22Rv1 (cell line): ENCODE measurements around the gene DUSP19.
"Not testable (repeated sequence)": the region's sequence is repeated elsewhere in the genome, so short reads cannot be mapped to it uniquely, and the experiment has no call there.

Experiments used
- H3K27ac ChIP-seq: fragments of 450-650 bp; 2 replicates; pipeline ENCODE4 v1.5.1; 2017
- CTCF ChIP-seq: fragments of 450-650 bp; IDR thresholded peaks from 2 replicates; pipeline ENCODE4 v1.5.1; 2017; ENCODE audit warnings: mild to moderate bottlenecking
- ZFX ChIP-seq: fragments of 450-650 bp; IDR thresholded peaks from 2 replicates; pipeline ENCODE4 v1.6.1; 2017; ENCODE audit warnings: antibody characterized with exemption, borderline replicate concordance

DUSP19 gene

DNA sequence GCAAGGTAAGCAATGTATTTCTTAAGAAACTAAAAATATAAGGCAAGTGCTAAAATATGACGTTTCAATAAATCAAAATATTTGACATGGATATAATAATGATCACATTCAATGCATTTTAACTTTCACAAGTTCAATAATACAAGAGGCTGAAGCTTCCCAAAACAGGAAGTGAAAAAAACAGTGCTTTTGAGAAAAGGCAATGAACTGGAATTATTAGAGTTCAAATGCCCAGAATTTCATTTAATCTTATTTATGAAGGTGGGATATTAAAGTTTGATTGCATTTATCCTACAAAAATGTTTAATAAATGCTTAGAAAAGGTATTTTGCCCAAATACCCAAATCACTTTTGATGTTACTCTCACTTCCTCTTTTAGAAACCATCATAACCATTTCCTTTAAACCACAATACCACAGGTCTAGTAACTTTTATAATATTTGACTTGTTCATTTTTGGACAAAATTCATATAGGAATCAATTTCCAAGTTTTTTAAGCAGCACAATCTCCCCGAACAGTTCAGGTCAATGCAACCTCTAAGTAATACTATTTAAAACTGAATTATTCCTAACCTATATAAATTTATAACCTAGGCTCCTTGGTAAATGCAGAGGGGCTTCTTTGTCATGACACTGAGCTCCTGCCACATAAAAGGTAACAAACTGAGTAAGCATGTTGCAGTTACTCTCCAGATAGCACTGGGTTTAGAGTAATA lies 42.4 kb upstream of the DUSP19 start:
- no peak for TF ChIP-seq CTCF
- TF ChIP-seq ZFX: no peak
- peak overlapping the region; percentile 89 for H3K27ac ChIP-seq

DNA sequence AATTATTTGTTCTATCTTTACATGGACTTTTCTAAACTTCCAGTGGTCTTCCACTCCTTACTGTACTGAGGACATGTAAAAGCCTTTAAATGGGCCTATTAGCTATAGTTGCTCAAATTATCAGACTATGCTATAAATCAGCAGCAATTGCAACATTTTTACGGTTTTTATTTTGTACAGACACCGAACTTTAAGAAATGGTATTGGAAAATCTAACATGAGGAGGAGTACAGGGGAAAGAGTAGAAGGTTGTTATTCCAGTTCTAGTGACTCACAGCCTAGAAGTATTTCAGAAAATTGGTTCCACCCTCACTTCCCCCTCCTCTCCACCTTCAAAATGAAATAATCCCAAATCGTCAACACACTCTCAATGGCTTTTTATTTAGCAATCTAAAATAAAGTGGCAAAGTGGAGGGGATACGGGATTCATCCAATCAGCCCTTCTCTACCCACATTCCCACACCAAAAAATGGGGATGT lies 41.4 kb upstream of the DUSP19 start:
- H3K27ac ChIP-seq: peak overlapping the region; percentile 89
- TF ChIP-seq CTCF (no peak), ZFX (no peak)

DNA sequence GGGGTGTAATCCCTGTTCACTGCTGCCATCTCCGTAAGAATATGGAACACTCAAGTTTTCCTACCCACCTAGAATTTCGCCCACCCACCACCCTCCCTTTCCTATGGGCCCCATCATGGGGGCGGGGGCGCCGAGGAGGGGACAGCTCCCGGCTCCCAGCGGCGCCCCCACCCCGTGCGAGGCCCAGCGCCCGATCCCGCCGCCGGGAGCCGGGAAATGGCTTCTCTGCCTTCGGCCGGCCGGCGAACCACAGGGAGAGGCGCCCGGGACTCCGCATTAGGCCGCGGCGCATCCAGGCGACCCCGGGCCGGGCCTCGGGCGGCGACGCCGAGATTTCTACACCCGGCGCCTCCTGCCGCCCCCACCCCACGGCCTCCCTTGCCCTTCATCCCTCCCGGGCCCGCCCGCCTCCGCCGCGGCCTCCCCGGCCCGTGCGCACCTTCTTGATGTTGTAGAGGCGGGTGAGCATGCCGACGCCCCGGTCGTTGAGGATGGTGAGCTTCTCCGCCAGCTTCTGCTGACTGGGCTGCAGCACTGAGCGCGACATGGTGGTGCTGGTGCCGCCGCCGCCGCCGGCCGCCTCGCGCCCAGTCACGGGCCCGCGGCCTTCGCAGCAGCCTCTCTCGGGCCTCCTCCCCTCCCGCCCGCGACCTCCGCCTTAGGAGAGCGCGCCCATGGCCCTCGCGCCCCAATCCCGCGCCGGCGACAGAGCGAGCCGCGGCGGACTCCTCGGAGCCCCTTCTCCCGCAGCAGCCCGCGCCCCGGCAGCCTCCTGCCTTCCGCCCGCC lies 40.8 kb upstream of the DUSP19 start:
- no peak for TF ChIP-seq CTCF
- 0 out of 2 replicates have a peak, but pooled peaks have one; percentile 65 for TF ChIP-seq ZFX
- H3K27ac ChIP-seq: peak overlapping the region; percentile 89

- peak within 1 kb of the TSS; percentile 89 for H3K27ac ChIP-seq
- TF ChIP-seq ZFX (no peak), CTCF (peak; percentile 95)
These were observed 39.9 kb upstream of the DUSP19 start, which contains the start of gene NCKAP1 for GRCh38 chr2:183038341-183039300. NCKAP1 (minus strand) TSS chr2:183038457; CDS start chr2:183038099, 358 bp downstream.

DNA sequence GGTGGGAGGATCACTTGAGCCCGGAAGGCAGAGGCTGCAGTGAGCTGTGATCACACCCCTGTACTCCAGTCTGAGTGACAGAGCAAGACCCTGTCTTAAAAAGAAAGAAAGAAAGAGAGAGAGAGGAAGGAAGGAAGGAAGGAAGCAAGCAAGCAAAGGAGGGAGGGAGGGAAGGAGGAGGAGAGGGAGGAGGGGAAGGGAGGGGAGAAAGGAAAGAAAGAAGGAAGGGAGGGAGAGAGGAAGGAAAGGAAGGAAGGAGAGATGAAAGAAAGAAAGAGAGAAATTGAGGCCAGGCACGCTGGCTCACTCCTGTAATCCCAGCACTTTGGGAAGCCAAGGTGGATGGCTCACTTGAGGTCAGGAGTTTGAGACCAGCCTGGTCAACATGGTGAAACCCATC lies 37.9 kb upstream of the DUSP19 start:
- no peak overlapping the region for H3K27ac ChIP-seq
- TF ChIP-seq CTCF (no peak), ZFX (no peak)

DNA sequence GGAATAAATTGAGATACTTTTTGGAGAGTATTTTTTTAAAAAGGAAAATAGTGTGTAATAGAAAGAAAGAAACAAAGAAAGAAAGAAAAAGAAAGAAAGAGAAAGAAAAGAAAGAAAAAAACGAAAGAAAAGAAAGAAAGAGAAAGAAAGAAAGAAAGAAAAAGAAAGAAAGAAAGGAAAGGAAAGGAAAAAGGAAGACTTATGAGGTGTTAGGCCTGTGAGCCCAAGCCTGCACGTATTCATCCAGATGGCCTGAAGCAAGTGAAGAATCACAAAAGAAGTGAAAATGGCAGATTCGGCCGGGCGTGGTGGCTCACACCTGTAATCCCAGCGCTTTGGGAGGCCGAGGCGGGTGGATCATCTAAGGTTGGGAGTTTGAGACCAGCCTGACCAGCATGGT lies 35.0 kb upstream of the DUSP19 start:
- H3K27ac ChIP-seq: not testable (repeated sequence)

GRCh38 chr2:183047486-183048125 lies 30.9 kb upstream of the DUSP19 start:
- not testable (repeated sequence) for H3K27ac ChIP-seq
